HepG2 (cell line): Measurements from ENCODE around the gene TPPP3. TPM values are rescaled to one million over a fixed set of nuclear protein-coding genes. Genes with fewer than 3 reads are reported as not detected.
"Not testable (repeated sequence)": the region's sequence is repeated elsewhere in the genome, so short reads cannot be mapped to it uniquely, and the experiment has no call there.

ENCODE experiments used
- ATAC-seq: fragments of 200-7000 bp; cut with Tn5 transposase; 3 replicates; pipeline ENCODE4 v1.9.1; 2020; ENCODE audit warnings: mild to moderate bottlenecking, moderate library complexity
- BruUV-seq: library from RNA; stranded (reverse); fragments of 400-500 nt; replicated peaks from 2 replicates; lab custom pipeline; 2021; lab: Mats Ljungman, UMichigan
- CTCF ChIA-PET: fragments of 300-600 bp; formaldehyde crosslinking; extraction: SDS; loops from one replicate; lab custom pipeline; 2021; ENCODE audit warnings: low total read pairs, inconsistent platforms, low intra/inter-chr PET ratio; lab: Yijun Ruan, JAX
- POLR2A ChIA-PET: fragments of 350-600 bp; sonication (Branson Sonifier 250); formaldehyde crosslinking; loops from one replicate; lab custom pipeline; 2020; ENCODE audit warnings: antibody characterized with exemption, inconsistent platforms; lab: Yijun Ruan, JAX
- DNase-seq: peaks from one replicate; pipeline ENCODE4 v3.0.0-alpha.2; 2015; ENCODE audit warnings: low spot score
- FAIRE-seq: peaks from 3 replicates; lab custom pipeline; 2011; peaks lifted over from hg19 to GRCh38; lab: Jason Lieb, UNC
- H2AFZ ChIP-seq: one replicate; pipeline ENCODE4 v1.6.1; 2011; ENCODE audit warnings: low read length, inconsistent platforms
- H3K27ac ChIP-seq: fragments of 300-600 bp; 3 replicates; pipeline ENCODE4 v1.8.0; 2011; ENCODE audit warnings: mixed run types, mild to moderate bottlenecking, mixed read lengths, low read length, inconsistent platforms; ENCODE audit not compliant: insufficient read depth; ENCODE audit errors: extremely low read length
- H3K27me3 ChIP-seq, 2 experiments: fragments of 200-600 bp in 1 of 2; 2 replicates in 1 of 2; 3 replicates in 1 of 2; pipeline versions ENCODE4 v1.6.0 to v1.8.0; 2011; ENCODE audit warnings: low read length in 2 of 2, mild to moderate bottlenecking in 2 of 2, moderate library complexity in 2 of 2, inconsistent platforms in 1 of 2; ENCODE audit not compliant: insufficient read depth in 2 of 2, control insufficient read depth in 1 of 2
- H3K36me3 ChIP-seq, 2 experiments: fragments of 200-600 bp in 1 of 2; replicated peaks in 1 of 2; 2 replicates in 1 of 2; 3 replicates in 1 of 2; pipeline versions ENCODE4 v1.5.1 to v1.8.0; 2011; ENCODE audit warnings: low read length in 2 of 2, inconsistent platforms in 1 of 2; ENCODE audit not compliant: insufficient read depth in 2 of 2, control insufficient read depth in 1 of 2
- H3K4me1 ChIP-seq: 2 replicates; pipeline ENCODE4 v1.5.1; 2012; ENCODE audit warnings: low read length, inconsistent platforms; ENCODE audit not compliant: insufficient read depth
- H3K4me2 ChIP-seq: 2 replicates; pipeline ENCODE4 v1.6.0; 2011; ENCODE audit warnings: low read depth, low read length, inconsistent platforms
- H3K4me3 ChIP-seq, 3 experiments: fragments of 200-600 bp in 1 of 3; sonication (generic), shearing (Covaris generic) in 1 of 3; replicated peaks in 1 of 3; 2 replicates each; pipeline ENCODE4 v1.5.1; 2011 to 2016; ENCODE audit warnings: low read length in 3 of 3, inconsistent platforms in 2 of 3, low read depth in 2 of 3, mild to moderate bottlenecking in 2 of 3, control low read depth in 1 of 3, mixed read lengths in 1 of 3; ENCODE audit not compliant: insufficient read depth in 1 of 3
- H3K79me2 ChIP-seq: one replicate; pipeline ENCODE4 v1.6.1; 2011; ENCODE audit warnings: low read length, inconsistent platforms; ENCODE audit not compliant: insufficient read depth
- H3K9ac ChIP-seq: 2 replicates; pipeline ENCODE4 v1.6.0; 2011; ENCODE audit warnings: mild to moderate bottlenecking, low read depth, low read length, inconsistent platforms; ENCODE audit not compliant: insufficient read depth
- H3K9me3 ChIP-seq: 2 replicates; pipeline ENCODE4 v1.5.1; 2012; ENCODE audit warnings: mild to moderate bottlenecking, low read length
- H4K20me1 ChIP-seq: 2 replicates; pipeline ENCODE4 v1.6.0; 2011; ENCODE audit warnings: inconsistent platforms, mild to moderate bottlenecking, low read length, moderate library complexity; ENCODE audit not compliant: insufficient read depth
- BCL6 ChIP-seq: IDR thresholded peaks from 2 replicates; pipeline ENCODE4 v1.6.1; 2016; ENCODE audit warnings: missing genetic modification reagents, missing compliant biosample characterization
- HDAC2 ChIP-seq: sonication (generic); formaldehyde crosslinking; IDR thresholded peaks from 2 replicates; pipeline ENCODE4 v1.4.0; 2020; ENCODE audit warnings: missing genetic modification reagents
- KLF16 ChIP-seq, 2 experiments: sonication (generic) in 1 of 2; formaldehyde crosslinking in 1 of 2; IDR thresholded peaks; 2 replicates each; pipeline versions ENCODE4 v1.6.1 to v1.8.0; 2016 to 2023; ENCODE audit warnings: missing genetic modification reagents in 2 of 2, missing compliant biosample characterization in 1 of 2
- RCOR2 ChIP-seq: IDR thresholded peaks from 2 replicates; pipeline ENCODE4 v1.6.1; 2016; ENCODE audit warnings: missing biosample characterization, missing genetic modification reagents
- SOX6 ChIP-seq, 2 experiments: fragments of 450-650 bp in 1 of 2; sonication (generic) in 1 of 2; formaldehyde crosslinking in 1 of 2; IDR thresholded peaks; 2 replicates each; pipeline versions ENCODE4 v1.4.0 to v1.6.1; 2017 to 2020; ENCODE audit warnings: antibody characterized with exemption in 1 of 2, mild to moderate bottlenecking in 1 of 2, missing genetic modification reagents in 1 of 2
- SP5 ChIP-seq: IDR thresholded peaks from 2 replicates; pipeline ENCODE4 v1.6.1; 2016; ENCODE audit warnings: low read depth, borderline replicate concordance
- TBX2 ChIP-seq: sonication (generic); formaldehyde crosslinking; IDR thresholded peaks from 2 replicates; pipeline ENCODE4 v1.5.0; 2020; ENCODE audit warnings: missing genetic modification reagents, mild to moderate bottlenecking, borderline replicate concordance
- ZBTB7B ChIP-seq: sonication (generic); formaldehyde crosslinking; IDR thresholded peaks from 2 replicates; pipeline ENCODE4 v1.4.0; 2020; ENCODE audit warnings: missing genetic modification reagents
- ZMYM3 ChIP-seq: sonication (generic); formaldehyde crosslinking; IDR thresholded peaks from 2 replicates; pipeline ENCODE4 v1.5.1; 2020; ENCODE audit warnings: mild to moderate bottlenecking, missing genetic modification reagents
- ZNF460 ChIP-seq: sonication (generic); formaldehyde crosslinking; IDR thresholded peaks from 2 replicates; pipeline ENCODE4 v1.5.1; 2020; ENCODE audit warnings: missing genetic modification reagents, mild to moderate bottlenecking, borderline replicate concordance
- ZNF772 ChIP-seq: sonication (generic); formaldehyde crosslinking; IDR thresholded peaks from 2 replicates; pipeline ENCODE4 v1.5.0; 2020; ENCODE audit warnings: mild to moderate bottlenecking, missing genetic modification reagents
- ZNF792 ChIP-seq: IDR thresholded peaks from 2 replicates; pipeline ENCODE4 v1.6.1; 2016
- WGBS: methylation state at CpG from one replicate; pipeline ENCODE4 v1.1.6; 2017; ENCODE audit warnings: low lambda C conversion rate; 5-methylcytosine and 5-hydroxymethylcytosine counted together
- in situ Hi-C: cut with HindIII; loops from 2 replicates; pipeline ENCODE4 v1.10.0; 2017; ENCODE audit warnings: low pct_unique_long_range_greater_than_20kb; ENCODE audit not compliant: extremely low pct_ligation_motif_present
- intact Hi-C: fragments of 100-400 bp; cut with micrococcal nuclease; formaldehyde crosslinking; loops from one replicate; pipeline ENCODE4 v1.10.0; 2022; ENCODE audit not compliant: unreplicated experiment
- polyA plus RNA-seq, 8 experiments: library from polyadenylated mRNA; depleted of rRNA in 3 of 8; stranded (reverse) in 7 of 8; unstranded in 1 of 8; fragments of >200 nt; fragmentation: Illumina TruSeq in 4 of 8; extraction: Trizol in 4 of 8; gene quantifications; 2 replicates each; pipeline versions ENCODE4 v1.2.1 to v1.2.3, GENCODE V29; 2011 to 2016; ENCODE audit warnings: low read depth in 4 of 8, missing spikeins in 1 of 8, mixed read lengths in 1 of 8; ENCODE audit not compliant: insufficient read depth in 1 of 8
- total RNA-seq, 5 experiments: library from RNA; depleted of rRNA; stranded (reverse); fragments of >200 nt; fragmentation: Illumina TruSeq; extraction: Trizol; gene quantifications; 2 replicates each; pipeline ENCODE4 v1.2.3, GENCODE V29; 2016; ENCODE audit warnings: low read depth in 1 of 5
- TF ChIP-seq, protein P1 (sequence below): sonication (generic); formaldehyde crosslinking; IDR thresholded peaks from 2 replicates; pipeline ENCODE4 v1.4.0; 2020; ENCODE audit warnings: missing genetic modification reagents, borderline replicate concordance
- TF ChIP-seq, protein P2 (sequence below): IDR thresholded peaks from 2 replicates; pipeline ENCODE4 v1.6.1; 2016; ENCODE audit warnings: missing compliant biosample characterization, missing genetic modification reagents, borderline replicate concordance
- TF ChIP-seq, protein P3 (sequence below): sonication (generic); formaldehyde crosslinking; IDR thresholded peaks from 2 replicates; pipeline ENCODE4 v1.4.0; 2020; ENCODE audit warnings: missing genetic modification reagents, mild to moderate bottlenecking, borderline replicate concordance

Gene TPPP3
- total and polyA plus RNA-seq, 2 of the 13 experiments (the other 11 are each of a cell fraction or from before 2014, with no cell fraction given): 0.16 to 0.44 TPM

DNA sequence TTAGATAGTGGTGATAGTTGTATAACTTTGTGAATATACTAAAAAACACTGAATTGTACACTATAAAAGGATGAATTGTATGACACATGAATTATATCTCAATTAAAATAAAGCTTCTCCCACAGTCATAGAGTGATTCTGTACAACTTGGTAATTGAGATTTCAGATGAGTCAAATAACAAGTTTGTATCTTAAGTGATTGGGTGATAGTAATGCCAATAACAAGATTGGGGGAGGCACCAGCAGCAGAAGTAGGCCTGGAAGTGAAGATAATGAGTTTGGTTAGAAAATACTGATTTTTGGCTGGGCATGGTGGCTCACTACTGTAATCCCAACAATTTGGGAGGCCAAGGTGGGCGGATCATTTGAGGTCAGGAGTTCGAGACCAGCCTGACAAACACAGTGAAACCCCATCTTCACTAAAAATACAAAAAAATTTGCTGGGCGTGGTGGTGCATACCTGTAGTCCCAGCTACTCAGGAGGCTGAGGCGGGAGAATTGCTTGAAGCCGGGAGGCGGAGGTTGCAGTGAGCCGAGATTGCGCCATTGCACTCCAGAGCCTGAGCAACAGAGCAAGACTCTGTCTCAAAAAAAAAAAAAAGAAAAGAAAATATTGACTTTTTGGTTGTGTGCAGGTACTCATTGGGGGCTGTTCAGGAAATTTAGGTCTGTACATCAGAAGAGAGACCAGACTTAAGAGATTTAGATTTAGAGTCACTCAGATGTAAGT is 33.6 kb downstream of the TPPP3 start:
- H3K9me3 ChIP-seq; FAIRE-seq; intact Hi-C loops; H3K79me2 ChIP-seq; H4K20me1 ChIP-seq; ATAC-seq; H3K36me3 ChIP-seq; H2AFZ ChIP-seq; CTCF ChIA-PET; DNase-seq; BruUV-seq; H3K4me3 ChIP-seq; in situ Hi-C loops; H3K27ac ChIP-seq; H3K27me3 ChIP-seq; POLR2A ChIA-PET; TF ChIP-seq SOX6 (IDR thresholded peaks at IDR 0.05): not testable (repeated sequence)
- Histone ChIP-seq H3K4me2 (peak overlapping the region; percentile 52), H3K4me1 (peaks cover 49% of the 10 kb centered on the region), H3K9ac (peak overlapping the region; percentile 3; the same call in 1 of the 2 replicates)
- WGBS: 13% methylated on average over 8 of the region's 8 CpGs
- TF ChIP-seq SP5 (CRISPR knock-in tag) (0 out of 2 replicates have a peak, but pooled peaks have one; percentile 19), SOX6 (CRISPR knock-in tag; IDR thresholded peaks at IDR 0.05) (0 out of 2 replicates have a peak, but pooled peaks have one; percentile 25), KLF16 (CRISPR knock-in tag; IDR thresholded peaks at IDR 0.05) (0 out of 4 replicates have a peak, but pooled peaks of 1 of the 2 experiments have one; percentile 19), RCOR2 (CRISPR knock-in tag) (peak; percentile 70; the same call in 1 of the 2 replicates), ZBTB7B (peak; percentile 41; the same call in 1 of the 2 replicates), TBX2 (CRISPR knock-in tag) (peak; percentile 58; the same call in 1 of the 2 replicates), BCL6 (CRISPR knock-in tag) (peak; percentile 54), ZMYM3 (CRISPR knock-in tag) (peak; percentile 85), ZNF792 (CRISPR knock-in tag) (0 out of 2 replicates have a peak, but pooled peaks have one; percentile 29), ZNF772 (CRISPR knock-in tag) (peak; percentile 26; the same call in 1 of the 2 replicates), HDAC2 (peak; percentile 45; the same call in 1 of the 2 replicates), ZNF460 (peak; percentile 87; the same call in 1 of the 2 replicates)
- TF ChIP-seq, protein P1, sequence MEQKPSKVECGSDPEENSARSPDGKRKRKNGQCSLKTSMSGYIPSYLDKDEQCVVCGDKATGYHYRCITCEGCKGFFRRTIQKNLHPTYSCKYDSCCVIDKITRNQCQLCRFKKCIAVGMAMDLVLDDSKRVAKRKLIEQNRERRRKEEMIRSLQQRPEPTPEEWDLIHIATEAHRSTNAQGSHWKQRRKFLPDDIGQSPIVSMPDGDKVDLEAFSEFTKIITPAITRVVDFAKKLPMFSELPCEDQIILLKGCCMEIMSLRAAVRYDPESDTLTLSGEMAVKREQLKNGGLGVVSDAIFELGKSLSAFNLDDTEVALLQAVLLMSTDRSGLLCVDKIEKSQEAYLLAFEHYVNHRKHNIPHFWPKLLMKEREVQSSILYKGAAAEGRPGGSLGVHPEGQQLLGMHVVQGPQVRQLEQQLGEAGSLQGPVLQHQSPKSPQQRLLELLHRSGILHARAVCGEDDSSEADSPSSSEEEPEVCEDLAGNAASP (CRISPR knock-in tag): peak; percentile 35; the same call in 1 of the 2 replicates
- TF ChIP-seq, protein P2, sequence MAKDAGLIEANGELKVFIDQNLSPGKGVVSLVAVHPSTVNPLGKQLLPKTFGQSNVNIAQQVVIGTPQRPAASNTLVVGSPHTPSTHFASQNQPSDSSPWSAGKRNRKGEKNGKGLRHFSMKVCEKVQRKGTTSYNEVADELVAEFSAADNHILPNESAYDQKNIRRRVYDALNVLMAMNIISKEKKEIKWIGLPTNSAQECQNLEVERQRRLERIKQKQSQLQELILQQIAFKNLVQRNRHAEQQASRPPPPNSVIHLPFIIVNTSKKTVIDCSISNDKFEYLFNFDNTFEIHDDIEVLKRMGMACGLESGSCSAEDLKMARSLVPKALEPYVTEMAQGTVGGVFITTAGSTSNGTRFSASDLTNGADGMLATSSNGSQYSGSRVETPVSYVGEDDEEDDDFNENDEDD (CRISPR knock-in tag): 0 out of 2 replicates have a peak, but pooled peaks have one; percentile 27
- TF ChIP-seq, protein P3, sequence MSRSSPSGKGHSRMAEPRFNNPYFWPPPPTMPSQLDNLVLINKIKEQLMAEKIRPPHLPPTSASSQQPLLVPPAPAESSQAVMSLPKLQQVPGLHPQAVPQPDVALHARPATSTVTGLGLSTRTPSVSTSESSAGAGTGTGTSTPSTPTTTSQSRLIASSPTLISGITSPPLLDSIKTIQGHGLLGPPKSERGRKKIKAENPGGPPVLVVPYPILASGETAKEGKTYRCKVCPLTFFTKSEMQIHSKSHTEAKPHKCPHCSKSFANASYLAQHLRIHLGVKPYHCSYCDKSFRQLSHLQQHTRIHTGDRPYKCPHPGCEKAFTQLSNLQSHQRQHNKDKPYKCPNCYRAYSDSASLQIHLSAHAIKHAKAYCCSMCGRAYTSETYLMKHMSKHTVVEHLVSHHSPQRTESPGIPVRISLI: peak; percentile 91
